Measurements from ENCODE around the gene ADAP1.

- TF ChIP-seq CTCF (IDR thresholded peaks at IDR 0.05): no peak
- no peak for TF ChIP-seq POLR2AphosphoS5 (IDR thresholded peaks at IDR 0.05; ENCODE audit: low read depth, low read length)
- TF ChIP-seq TCF7L2 (IDR thresholded peaks at IDR 0.05; ENCODE audit: low read depth, low read length): no peak
- TF ChIP-seq REST (IDR thresholded peaks at IDR 0.05; ENCODE audit: insufficient read depth in 1 of 2, low read depth in 2 of 2, low read length in 1 of 2): no peak
- no peak for TF ChIP-seq SIN3A (IDR thresholded peaks at IDR 0.05; ENCODE audit: borderline replicate concordance, insufficient read depth, low read depth, low read length)
These were observed 2.5 kb downstream of the ADAP1 start for GRCh38 chr7:951881-952547.
